SU-DHL-6 (cell line): ENCODE results near the gene SKA3.

Experiments
- EZH2phosphoT487 ChIP-seq: fragments of 200-600 bp; sonication (generic), shearing (Covaris generic); conservative IDR thresholded peaks from 2 replicates; pipeline ENCODE4 v1.6.1; 2018; ENCODE audit warnings: mild to moderate bottlenecking, antibody characterized with exemption, low read length, moderate library complexity, mixed read lengths
- TF ChIP-seq, protein P1 (sequence below): fragments of 200-600 bp; sonication (generic); IDR thresholded peaks from one replicate; pipeline ENCODE4 v1.5.1; 2017; ENCODE audit warnings: antibody characterized with exemption, mild to moderate bottlenecking, low read length, moderate library complexity; ENCODE audit not compliant: insufficient read depth, poor library complexity, severe bottlenecking

DNA sequence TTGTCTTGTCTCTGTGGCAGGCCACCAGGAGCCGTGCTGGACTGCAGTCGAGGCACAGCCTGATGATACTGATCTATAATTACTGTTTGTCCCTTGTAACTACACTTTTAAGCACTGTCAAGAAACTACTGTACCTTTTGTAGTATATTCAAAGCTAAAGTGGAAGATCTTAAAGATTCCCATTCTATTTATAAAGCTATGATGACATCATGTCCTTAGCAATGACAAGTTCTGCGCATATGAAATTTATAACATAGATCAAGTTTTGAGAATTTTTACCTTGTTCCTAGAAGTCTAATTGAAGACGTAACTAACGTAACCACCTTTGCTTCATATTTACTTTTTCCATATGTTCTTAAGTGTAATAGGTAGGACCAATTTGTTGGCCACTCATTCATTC, 58.2 kb downstream of the SKA3 start:
- TF ChIP-seq, protein P1, sequence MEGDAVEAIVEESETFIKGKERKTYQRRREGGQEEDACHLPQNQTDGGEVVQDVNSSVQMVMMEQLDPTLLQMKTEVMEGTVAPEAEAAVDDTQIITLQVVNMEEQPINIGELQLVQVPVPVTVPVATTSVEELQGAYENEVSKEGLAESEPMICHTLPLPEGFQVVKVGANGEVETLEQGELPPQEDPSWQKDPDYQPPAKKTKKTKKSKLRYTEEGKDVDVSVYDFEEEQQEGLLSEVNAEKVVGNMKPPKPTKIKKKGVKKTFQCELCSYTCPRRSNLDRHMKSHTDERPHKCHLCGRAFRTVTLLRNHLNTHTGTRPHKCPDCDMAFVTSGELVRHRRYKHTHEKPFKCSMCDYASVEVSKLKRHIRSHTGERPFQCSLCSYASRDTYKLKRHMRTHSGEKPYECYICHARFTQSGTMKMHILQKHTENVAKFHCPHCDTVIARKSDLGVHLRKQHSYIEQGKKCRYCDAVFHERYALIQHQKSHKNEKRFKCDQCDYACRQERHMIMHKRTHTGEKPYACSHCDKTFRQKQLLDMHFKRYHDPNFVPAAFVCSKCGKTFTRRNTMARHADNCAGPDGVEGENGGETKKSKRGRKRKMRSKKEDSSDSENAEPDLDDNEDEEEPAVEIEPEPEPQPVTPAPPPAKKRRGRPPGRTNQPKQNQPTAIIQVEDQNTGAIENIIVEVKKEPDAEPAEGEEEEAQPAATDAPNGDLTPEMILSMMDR: no peak
- no peak for TF ChIP-seq EZH2phosphoT487
